ENCODE results near the gene CPNE6. TPM values are rescaled to one million over a fixed set of nuclear protein-coding genes. Genes with fewer than 3 reads are reported as not detected.

CPNE6 gene
- total RNA-seq, 1 experiment from 2014 or later, result not detected

- no peaks in the 10 kb centered on the region for H3K9me3 ChIP-seq (replicated peaks)
- no peak overlapping the region for H3K27ac ChIP-seq
- H3K36me3 ChIP-seq, result no peaks in the 10 kb centered on the region
- H3K4me3 ChIP-seq, result peak overlapping the region; percentile 62
- H3K4me1 ChIP-seq, result no peaks in the 10 kb centered on the region; the same call in 1 of the 2 replicates
- H3K27me3 ChIP-seq, result no peaks in the 10 kb centered on the region
- DNase-seq, result no peak
Observed at GRCh38 chr14:24051176-24051788, 20.1 kb upstream of the CPNE6 start.

GRCh38 chr14:24051789-24052655 lies 19.3 kb upstream of the CPNE6 start, which contains the start of gene CARMIL3:
TSS of gene CARMIL3 (plus strand) at chr14:24052009. CDS start at chr14:24052154, 145 bp downstream.
- DNase-seq, result peak; percentile 81 to 83
- H3K4me1 ChIP-seq, result no peaks in the 10 kb centered on the region; the same call in 1 of the 2 replicates
- no peaks in the 10 kb centered on the region for H3K27me3 ChIP-seq
- H3K4me3 ChIP-seq, result peak within 1 kb of the TSS; percentile 62
- no peak within 1 kb of the TSS for H3K27ac ChIP-seq
- H3K9me3 ChIP-seq (replicated peaks), result no peaks in the 10 kb centered on the region
- H3K36me3 ChIP-seq, result no peaks in the 10 kb centered on the region

- no peaks in the 10 kb centered on the region for H3K36me3 ChIP-seq
- DNase-seq, result no peak
- H3K27me3 ChIP-seq, result no peaks in the 10 kb centered on the region
- H3K9me3 ChIP-seq (replicated peaks), result no peaks in the 10 kb centered on the region
- H3K4me1 ChIP-seq, result no peaks in the 10 kb centered on the region; the same call in 1 of the 2 replicates
- H3K27ac ChIP-seq, result no peak overlapping the region
- H3K4me3 ChIP-seq, result peak overlapping the region; percentile 62
Observed at GRCh38 chr14:24052656-24053547, 18.5 kb upstream of the CPNE6 start.

GRCh38 chr14:24053548-24054323 lies 17.6 kb upstream of the CPNE6 start:
- Histone ChIP-seq H3K9me3 (replicated peaks) (no peaks in the 10 kb centered on the region), H3K4me3 (no peak overlapping the region), H3K36me3 (no peaks in the 10 kb centered on the region), H3K27me3 (no peaks in the 10 kb centered on the region), H3K4me1 (no peaks in the 10 kb centered on the region; the same call in 1 of the 2 replicates), H3K27ac (no peak overlapping the region)
- DNase-seq, result no peak

GRCh38 chr14:24054324-24054641 lies 17.1 kb upstream of the CPNE6 start:
- no peak overlapping the region for H3K27ac ChIP-seq
- no peaks in the 10 kb centered on the region; the same call in 1 of the 2 replicates for H3K4me1 ChIP-seq

GRCh38 chr14:24054646-24055045 lies 16.7 kb upstream of the CPNE6 start:
- Histone ChIP-seq H3K4me3 (no peak overlapping the region), H3K36me3 (no peaks in the 10 kb centered on the region), H3K4me1 (no peaks in the 10 kb centered on the region; the same call in 1 of the 2 replicates), H3K9me3 (replicated peaks) (no peaks in the 10 kb centered on the region), H3K27me3 (no peaks in the 10 kb centered on the region), H3K27ac (no peak overlapping the region)
- DNase-seq, result no peak

More at GRCh38 chr14:24054324-24054641, 17.1 kb upstream of the CPNE6 start:
- H3K27me3 ChIP-seq, result no peaks in the 10 kb centered on the region
- no peak overlapping the region for H3K4me3 ChIP-seq
- DNase-seq, result no peak
- H3K9me3 ChIP-seq (replicated peaks), result no peaks in the 10 kb centered on the region
- H3K36me3 ChIP-seq, result no peaks in the 10 kb centered on the region

GRCh38 chr14:24055971-24056799 lies 15.2 kb upstream of the CPNE6 start:
- Histone ChIP-seq H3K27ac (no peak overlapping the region), H3K27me3 (no peaks in the 10 kb centered on the region), H3K36me3 (no peaks in the 10 kb centered on the region), H3K4me3 (no peak overlapping the region), H3K9me3 (replicated peaks) (no peaks in the 10 kb centered on the region), H3K4me1 (no peaks in the 10 kb centered on the region; the same call in 1 of the 2 replicates)
- no peak for DNase-seq

GRCh38 chr14:24056800-24057184 lies 14.6 kb upstream of the CPNE6 start:
- H3K36me3 ChIP-seq, result no peaks in the 10 kb centered on the region
- no peak for DNase-seq
- H3K9me3 ChIP-seq (replicated peaks), result no peaks in the 10 kb centered on the region
- no peaks in the 10 kb centered on the region for H3K27me3 ChIP-seq
- H3K4me1 ChIP-seq, result no peaks in the 10 kb centered on the region
- no peak overlapping the region for H3K4me3 ChIP-seq
- H3K27ac ChIP-seq, result no peak overlapping the region

- Histone ChIP-seq H3K4me3 (no peak overlapping the region), H3K36me3 (no peaks in the 10 kb centered on the region), H3K4me1 (no peaks in the 10 kb centered on the region), H3K27ac (no peak overlapping the region), H3K27me3 (no peaks in the 10 kb centered on the region), H3K9me3 (replicated peaks) (no peaks in the 10 kb centered on the region)
- DNase-seq, result no peak
Observed at GRCh38 chr14:24057271-24057670, 14.1 kb upstream of the CPNE6 start.

- no peaks in the 10 kb centered on the region for H3K36me3 ChIP-seq
- no peak overlapping the region for H3K4me3 ChIP-seq
- no peaks in the 10 kb centered on the region for H3K4me1 ChIP-seq
- no peak overlapping the region for H3K27ac ChIP-seq
- H3K27me3 ChIP-seq, result no peaks in the 10 kb centered on the region
- H3K9me3 ChIP-seq (replicated peaks), result no peaks in the 10 kb centered on the region
- no peak for DNase-seq
Observed at GRCh38 chr14:24057867-24058259, 13.5 kb upstream of the CPNE6 start.

GRCh38 chr14:24058260-24058950 lies 13.0 kb upstream of the CPNE6 start:
- no peak overlapping the region for H3K27ac ChIP-seq

GRCh38 chr14:24058951-24059475 lies 12.3 kb upstream of the CPNE6 start:
- no peak overlapping the region for H3K4me3 ChIP-seq
- H3K4me1 ChIP-seq, result peaks cover under 1% of the 10 kb centered on the region; the same call in 1 of the 2 replicates
- no peak for DNase-seq
- H3K27ac ChIP-seq, result no peak overlapping the region
- no peaks in the 10 kb centered on the region for H3K9me3 ChIP-seq (replicated peaks)
- no peaks in the 10 kb centered on the region for H3K36me3 ChIP-seq
- H3K27me3 ChIP-seq, result no peaks in the 10 kb centered on the region

More at GRCh38 chr14:24058260-24058950, 13.0 kb upstream of the CPNE6 start:
- peak; percentile 66 to 88 for DNase-seq
- Histone ChIP-seq H3K27me3 (no peaks in the 10 kb centered on the region), H3K4me3 (no peak overlapping the region), H3K9me3 (replicated peaks) (no peaks in the 10 kb centered on the region), H3K36me3 (no peaks in the 10 kb centered on the region), H3K4me1 (no peaks in the 10 kb centered on the region)
